ENCODE measurements around the gene MED17. TPM values are rescaled to one million over a fixed set of nuclear protein-coding genes. Genes with fewer than 3 reads are reported as not detected.
"Not testable (repeated sequence)": the region's sequence is repeated elsewhere in the genome, so short reads cannot be mapped to it uniquely, and the experiment has no call there.

MED17 gene
- total RNA-seq, 1 experiment from 2014 or later: 29.6 TPM

DNA sequence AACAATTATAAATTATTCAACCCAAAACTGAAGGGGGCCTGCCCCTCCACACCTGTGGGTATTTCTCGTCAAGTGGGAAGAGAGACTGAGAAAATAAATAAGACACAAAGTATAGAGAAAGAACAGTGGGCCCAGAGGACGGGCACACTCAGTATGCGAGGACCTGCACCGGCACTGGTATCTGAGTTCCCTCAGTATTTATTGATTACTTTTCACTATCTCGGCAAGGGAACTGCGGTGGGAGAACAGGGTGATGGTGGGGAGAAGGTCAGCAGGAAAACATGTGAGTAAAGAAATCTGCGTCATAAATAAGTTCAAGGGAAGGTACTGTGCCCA is 39.4 kb upstream of the MED17 start (continued):
- TF ChIP-seq, protein P1, sequence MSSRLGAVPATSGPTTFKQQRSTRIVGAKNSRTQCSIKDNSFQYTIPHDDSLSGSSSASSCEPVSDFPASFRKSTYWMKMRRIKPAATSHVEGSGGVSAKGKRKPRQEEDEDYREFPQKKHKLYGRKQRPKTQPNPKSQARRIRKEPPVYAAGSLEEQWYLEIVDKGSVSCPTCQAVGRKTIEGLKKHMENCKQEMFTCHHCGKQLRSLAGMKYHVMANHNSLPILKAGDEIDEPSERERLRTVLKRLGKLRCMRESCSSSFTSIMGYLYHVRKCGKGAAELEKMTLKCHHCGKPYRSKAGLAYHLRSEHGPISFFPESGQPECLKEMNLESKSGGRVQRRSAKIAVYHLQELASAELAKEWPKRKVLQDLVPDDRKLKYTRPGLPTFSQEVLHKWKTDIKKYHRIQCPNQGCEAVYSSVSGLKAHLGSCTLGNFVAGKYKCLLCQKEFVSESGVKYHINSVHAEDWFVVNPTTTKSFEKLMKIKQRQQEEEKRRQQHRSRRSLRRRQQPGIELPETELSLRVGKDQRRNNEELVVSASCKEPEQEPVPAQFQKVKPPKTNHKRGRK (CRISPR knock-in tag; IDR thresholded peaks at IDR 0.05; ENCODE audit: borderline replicate concordance): no peak
- no peak for TF ChIP-seq ZBTB21 (CRISPR knock-in tag; IDR thresholded peaks at IDR 0.05; ENCODE audit: borderline replicate concordance)

DNA sequence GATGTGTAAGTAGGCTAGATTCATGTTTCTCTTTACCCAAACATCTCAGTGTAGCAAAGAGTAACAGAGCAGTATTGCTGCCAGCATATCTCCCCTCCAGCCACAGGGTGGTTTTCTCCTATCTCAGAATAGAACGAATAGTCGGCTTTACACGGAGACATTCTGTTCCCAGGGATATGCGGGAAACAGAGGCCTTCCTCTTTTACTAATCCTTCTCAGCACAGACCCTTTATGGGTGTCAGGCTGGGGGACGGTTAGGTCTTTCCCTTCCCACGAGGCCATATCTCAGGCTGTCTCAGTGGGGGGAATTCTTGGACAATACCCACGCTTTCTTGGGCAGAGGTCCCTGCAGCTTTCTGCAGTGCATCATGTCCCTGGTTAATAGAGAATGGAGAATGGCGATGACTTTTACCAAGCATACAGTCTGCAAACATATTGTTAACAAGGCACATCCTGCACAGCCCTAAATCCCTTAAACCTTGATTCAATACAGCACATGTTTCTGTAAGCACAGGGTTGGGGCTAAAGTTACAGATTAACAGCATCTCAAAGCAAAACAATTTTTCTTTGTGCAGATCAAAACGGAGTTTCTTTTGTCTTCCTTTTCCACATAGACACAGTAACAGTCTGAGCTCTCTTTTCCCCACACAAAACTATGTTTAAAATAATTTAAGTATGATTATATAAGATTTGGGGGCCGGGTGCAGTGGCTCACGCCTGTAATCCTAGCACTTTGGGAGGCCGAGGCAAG is 38.9 kb upstream of the MED17 start:
- TF ChIP-seq GABPB1 (CRISPR knock-in tag; IDR thresholded peaks at IDR 0.05): peak; percentile 47; the same call in 1 of the 2 replicates
- Mint-ChIP-seq H3K4me1 (peaks cover 21% of the 10 kb centered on the region), H3K27ac (peak overlapping the region; percentile 73), H3K36me3 (peaks cover 10% of the 10 kb centered on the region)
- H3K27me3 Mint-ChIP-seq (ENCODE audit: low read depth); DNase-seq (ENCODE audit: low spot score); ATAC-seq; CTCF ChIA-PET; H3K4me3 Mint-ChIP-seq; POLR2A ChIA-PET; H3K9me3 Mint-ChIP-seq: not testable (repeated sequence)

DNA sequence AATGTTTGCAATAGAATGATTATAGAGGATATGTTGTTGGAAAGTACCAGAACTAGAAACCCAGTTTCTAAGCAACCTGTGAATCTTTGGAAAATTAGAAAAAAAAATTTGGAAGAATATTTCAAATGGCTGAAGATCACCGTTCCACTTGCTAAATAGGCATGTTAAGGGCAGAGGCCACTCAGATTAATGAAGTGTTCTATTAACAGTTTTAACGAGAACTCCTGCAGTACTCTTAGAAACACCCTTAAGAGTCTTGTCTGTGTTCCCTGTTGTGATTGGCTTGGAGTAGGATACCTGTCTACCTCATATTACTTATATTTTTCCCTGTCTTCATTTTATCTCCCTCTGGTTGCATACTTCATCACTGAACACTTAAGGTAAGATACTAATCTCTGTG is 38.0 kb upstream of the MED17 start:
- Mint-ChIP-seq H3K27me3 (ENCODE audit: low read depth) (no peaks in the 10 kb centered on the region; the same call in 1 of the 2 replicates), H3K4me3 (no peak overlapping the region), H3K4me1 (peaks cover 28% of the 10 kb centered on the region), H3K36me3 (peaks cover 2% of the 10 kb centered on the region), H3K27ac (no peak overlapping the region), H3K9me3 (no peaks in the 10 kb centered on the region)
- DNase-seq (ENCODE audit: low spot score) (no peak), ATAC-seq (no peak)
- TF ChIP-seq E2F1 (CRISPR knock-in tag; IDR thresholded peaks at IDR 0.05) (no peak), ELF4 (CRISPR knock-in tag; IDR thresholded peaks at IDR 0.05; ENCODE audit: low read depth) (no peak), AR (CRISPR knock-in tag; IDR thresholded peaks at IDR 0.05) (no peak), ZNF263 (CRISPR knock-in tag; IDR thresholded peaks at IDR 0.05; ENCODE audit: low read depth) (no peak), NR1H2 (CRISPR knock-in tag; IDR thresholded peaks at IDR 0.05) (no peak)
- TF ChIP-seq, protein P2, sequence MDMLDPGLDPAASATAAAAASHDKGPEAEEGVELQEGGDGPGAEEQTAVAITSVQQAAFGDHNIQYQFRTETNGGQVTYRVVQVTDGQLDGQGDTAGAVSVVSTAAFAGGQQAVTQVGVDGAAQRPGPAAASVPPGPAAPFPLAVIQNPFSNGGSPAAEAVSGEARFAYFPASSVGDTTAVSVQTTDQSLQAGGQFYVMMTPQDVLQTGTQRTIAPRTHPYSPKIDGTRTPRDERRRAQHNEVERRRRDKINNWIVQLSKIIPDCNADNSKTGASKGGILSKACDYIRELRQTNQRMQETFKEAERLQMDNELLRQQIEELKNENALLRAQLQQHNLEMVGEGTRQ (CRISPR knock-in tag; IDR thresholded peaks at IDR 0.05): no peak
- CTCF ChIA-PET: no interaction called here
- POLR2A ChIA-PET: no interaction called here

- Mint-ChIP-seq H3K9me3 (no peaks in the 10 kb centered on the region), H3K27me3 (ENCODE audit: low read depth) (no peaks in the 10 kb centered on the region), H3K36me3 (no peaks in the 10 kb centered on the region), H3K27ac (no peak overlapping the region), H3K4me1 (peaks cover 28% of the 10 kb centered on the region), H3K4me3 (no peak overlapping the region)
- POLR2A ChIA-PET: no interaction called here
- CTCF ChIA-PET: no interaction called here
- DNase-seq (ENCODE audit: low spot score): no peak
- no peak for ATAC-seq
- TF ChIP-seq NFATC4 (CRISPR knock-in tag; IDR thresholded peaks at IDR 0.05): no peak
- no peak for TF ChIP-seq ZNF281 (CRISPR knock-in tag; IDR thresholded peaks at IDR 0.05)
- no peak for TF ChIP-seq ZNF138 (CRISPR knock-in tag; conservative IDR thresholded peaks at IDR 0.05)
- TF ChIP-seq ZSCAN18 (CRISPR knock-in tag; IDR thresholded peaks at IDR 0.05): no peak
- TF ChIP-seq JUN (CRISPR knock-in tag; IDR thresholded peaks at IDR 0.05): no peak
- no peak for TF ChIP-seq OVOL2 (CRISPR knock-in tag; IDR thresholded peaks at IDR 0.05; ENCODE audit: borderline replicate concordance)
These were observed 37.0 kb upstream of the MED17 start for GRCh38 chr11:93747122-93747521.

Data from WTC11 (cell line).